ENCODE results near the gene E2F4.

The E2F4 gene

DNA sequence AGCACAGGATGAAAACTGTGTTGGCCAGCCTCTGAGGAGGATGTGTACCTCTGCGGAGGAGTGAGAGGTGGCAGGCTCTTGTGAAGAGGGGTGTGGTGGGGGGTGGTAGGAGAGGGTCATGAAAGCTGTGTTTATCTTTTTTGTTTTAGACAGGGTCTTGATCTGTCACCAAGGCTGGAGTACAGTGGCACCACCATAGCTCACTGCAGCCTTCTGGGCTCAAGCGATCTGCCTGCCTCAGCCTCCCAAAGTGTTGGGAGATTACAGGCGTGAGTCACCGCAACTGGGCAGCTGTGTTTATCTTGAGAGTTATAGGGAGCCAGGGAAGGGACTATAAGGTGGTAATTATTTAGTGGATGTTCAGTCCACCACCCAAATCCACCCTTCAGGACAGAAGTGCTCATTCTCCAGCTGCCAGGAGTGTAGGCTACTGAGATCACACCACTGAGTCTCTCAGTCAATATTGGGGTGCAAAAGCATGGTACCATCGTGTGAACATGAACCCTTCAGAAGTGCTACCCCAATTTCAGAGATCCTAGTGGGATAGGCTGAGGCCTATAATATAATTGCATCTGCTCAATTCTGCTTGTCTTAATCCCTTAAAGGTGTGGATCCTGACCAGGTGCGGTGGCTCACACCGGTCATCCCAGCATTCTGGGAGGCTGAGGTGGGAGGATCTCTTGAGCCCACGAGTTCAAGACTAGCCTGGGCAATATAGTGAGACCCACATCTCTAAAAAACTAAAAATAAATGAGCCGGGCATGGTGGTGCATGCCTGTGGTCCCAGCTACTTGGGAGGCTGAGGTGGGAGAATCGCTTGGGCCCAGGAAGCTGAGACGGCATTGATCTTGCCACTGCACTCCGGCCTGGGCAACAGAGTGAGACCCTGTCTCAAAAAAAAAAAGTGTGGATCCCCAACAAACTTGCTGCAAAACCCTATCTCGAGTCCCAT is 1.2 kb upstream of the E2F4 start:
- no peak for DNase-seq (ENCODE audit: low read depth)

DNA sequence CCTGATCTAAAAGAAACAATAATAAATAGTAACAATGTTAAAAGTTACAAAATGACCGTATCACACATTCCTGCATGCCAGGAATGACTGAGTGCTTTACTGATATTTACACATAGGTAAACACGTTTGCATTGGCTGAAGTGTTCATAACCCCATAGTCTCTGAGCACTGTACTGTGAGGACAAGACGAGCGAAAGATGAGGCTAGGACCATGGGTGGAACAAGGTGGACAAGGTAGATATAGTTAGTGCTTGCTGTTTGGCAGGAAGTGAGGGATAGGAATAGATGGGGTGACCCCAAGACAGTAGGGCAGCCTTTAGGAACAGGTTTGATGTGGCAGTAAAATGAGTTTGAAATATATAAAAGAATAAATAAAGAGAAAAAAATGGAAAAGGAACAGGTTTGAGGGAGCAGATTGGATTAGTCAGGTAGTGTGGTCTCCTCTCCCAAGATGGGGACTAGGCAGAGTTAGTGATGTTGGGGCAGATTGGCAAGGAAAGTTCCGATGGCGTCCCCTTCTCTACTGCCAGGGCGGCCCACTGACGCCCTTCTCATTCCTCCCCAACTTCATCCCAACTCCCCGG is 452 bp upstream of the E2F4 start:
- DNase-seq (ENCODE audit: low read depth): no peak

DNA sequence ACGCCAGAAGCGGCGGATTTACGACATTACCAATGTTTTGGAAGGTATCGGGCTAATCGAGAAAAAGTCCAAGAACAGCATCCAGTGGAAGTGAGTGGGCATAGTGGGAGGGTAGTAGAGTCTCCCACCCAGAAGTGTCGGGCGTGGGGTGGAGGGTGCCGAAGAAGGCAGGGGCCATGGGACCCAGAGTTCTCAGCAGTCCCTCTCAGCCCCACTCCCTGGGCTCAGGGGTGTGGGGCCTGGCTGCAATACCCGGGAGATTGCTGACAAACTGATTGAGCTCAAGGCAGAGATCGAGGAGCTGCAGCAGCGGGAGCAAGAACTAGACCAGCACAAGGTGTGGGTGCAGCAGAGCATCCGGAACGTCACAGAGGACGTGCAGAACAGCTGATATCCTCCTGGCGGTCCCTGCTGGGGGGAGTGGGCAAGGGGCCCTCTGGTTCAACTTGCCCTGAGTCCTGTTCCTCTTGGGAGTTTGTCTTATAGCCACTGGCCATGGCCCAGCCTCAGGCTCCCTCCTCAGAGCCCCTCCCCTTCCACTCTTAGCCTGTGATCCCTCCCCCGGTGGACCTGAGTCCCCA is 916 bp downstream of the E2F4 start:
- DNase-seq (ENCODE audit: low read depth): no peak

DNA sequence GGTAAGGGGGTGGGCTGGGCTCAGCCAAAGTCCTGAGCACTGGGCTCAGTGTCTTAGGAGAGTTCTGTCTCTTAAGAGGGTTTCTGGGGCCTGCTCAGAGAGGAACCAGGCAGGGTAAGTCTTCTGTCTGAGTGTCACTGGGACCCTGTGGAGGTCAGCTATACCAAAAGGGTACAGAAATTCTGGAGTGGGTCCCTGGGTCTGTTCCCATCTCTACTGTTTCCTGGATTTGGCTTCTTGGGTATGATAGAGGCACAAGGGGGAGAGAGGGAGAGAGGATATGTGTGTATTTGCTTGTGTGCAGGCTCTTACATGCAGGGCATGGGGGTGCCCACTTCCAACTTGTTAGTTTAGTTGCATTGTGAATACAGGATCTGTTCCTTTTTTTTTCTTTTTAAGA is 1.6 kb downstream of the E2F4 start:
- no peak for DNase-seq (ENCODE audit: low read depth)

DNA sequence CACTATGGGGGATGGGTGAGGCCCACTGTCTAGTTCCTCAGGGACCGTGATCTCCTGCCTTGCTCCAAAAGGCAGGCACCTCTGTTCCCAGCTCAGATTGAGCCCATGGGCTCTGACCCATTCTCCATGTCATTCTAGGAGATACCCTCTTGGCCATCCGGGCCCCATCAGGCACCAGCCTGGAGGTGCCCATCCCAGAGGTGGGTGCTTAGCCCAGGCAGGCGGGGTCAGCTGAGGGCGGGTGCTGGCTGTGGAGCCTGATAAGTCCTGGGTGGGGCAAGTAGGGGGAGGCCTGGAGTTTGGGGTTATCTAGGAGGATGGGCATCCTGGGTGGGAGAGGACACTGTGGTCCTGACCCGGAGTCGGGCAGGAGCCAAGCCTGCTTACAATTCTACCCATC is 2.3 kb downstream of the E2F4 start:
- no peak for DNase-seq (ENCODE audit: low read depth)

DNA sequence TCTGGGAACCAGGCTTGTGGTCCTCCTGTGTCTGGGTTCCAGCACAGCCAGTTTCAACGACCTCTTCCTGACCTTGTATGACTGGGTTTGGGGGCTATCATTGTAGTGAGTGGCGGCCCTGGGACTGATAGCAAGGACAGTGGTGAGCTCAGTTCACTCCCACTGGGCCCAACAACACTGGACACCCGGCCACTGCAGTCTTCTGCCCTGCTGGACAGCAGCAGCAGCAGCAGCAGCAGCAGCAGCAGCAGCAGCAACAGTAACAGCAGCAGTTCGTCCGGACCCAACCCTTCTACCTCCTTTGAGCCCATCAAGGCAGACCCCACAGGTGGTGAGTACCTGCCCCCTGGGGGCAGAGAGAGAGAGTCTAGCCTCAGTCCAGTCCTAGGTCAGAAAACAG is 3.7 kb downstream of the E2F4 start:
- DNase-seq (ENCODE audit: low read depth): no peak

DNA sequence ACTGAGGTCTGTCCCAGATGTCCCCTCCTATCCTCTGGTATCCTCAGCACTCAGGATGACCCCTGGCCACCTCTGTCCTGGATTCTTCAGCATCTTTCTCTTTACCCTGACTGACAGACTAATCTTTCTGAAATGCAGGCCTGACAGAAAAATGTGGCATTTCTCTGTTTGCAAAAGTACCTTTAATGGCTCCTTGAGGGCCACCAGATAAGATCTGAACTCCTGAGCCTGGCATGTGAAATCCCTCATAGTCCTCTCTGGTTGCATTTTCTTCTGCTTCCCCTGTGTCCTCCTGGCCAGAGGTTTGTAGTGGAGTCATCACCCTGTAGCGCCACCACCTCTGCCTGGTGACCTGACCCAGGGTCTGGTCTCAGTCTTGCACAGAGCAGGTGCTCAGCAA is 4.9 kb downstream of the E2F4 start:
- no peak for DNase-seq (ENCODE audit: low read depth)

DNA sequence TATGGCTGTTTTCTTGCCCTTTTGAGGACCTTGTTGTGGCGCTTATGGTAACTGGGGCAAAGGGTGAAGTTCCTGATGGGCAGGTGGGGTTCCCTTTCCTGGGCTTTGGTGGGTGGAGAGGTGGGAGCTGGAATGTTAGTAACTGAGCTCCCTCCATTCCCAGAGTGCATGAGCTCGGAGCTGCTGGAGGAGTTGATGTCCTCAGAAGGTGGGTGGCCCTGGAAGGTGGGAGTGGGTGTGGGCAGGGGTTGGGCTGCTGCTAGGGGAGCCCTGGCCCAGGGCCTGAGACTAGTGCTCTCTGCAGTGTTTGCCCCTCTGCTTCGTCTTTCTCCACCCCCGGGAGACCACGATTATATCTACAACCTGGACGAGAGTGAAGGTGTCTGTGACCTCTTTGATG is 5.7 kb downstream of the E2F4 start:
- DNase-seq (ENCODE audit: low read depth): no peak

DNA sequence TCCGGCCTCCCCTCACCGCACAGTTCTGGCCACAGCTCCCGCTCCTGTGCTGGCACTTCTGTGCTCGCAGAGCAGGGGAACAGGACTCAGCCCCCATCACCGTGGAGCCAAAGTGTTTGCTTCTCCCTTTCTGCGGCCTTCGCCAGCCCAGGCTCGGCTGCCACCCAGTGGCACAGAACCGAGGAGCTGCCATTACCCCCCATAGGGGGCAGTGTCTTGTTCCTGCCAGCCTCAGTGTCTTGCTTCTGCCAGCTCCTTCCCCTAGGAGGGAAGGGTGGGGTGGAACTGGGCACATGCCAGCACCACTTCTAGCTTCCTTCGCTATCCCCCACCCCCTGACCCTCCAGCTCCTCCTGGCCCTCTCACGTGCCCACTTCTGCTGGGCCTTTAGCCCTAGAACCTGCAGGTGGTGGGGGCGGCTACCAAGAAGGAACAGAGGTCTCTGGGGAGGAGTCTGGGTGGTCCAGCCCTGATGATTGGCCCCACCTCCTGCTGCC is 6.3 kb downstream of the E2F4 start:
- DNase-seq (ENCODE audit: low read depth): no peak

DNA sequence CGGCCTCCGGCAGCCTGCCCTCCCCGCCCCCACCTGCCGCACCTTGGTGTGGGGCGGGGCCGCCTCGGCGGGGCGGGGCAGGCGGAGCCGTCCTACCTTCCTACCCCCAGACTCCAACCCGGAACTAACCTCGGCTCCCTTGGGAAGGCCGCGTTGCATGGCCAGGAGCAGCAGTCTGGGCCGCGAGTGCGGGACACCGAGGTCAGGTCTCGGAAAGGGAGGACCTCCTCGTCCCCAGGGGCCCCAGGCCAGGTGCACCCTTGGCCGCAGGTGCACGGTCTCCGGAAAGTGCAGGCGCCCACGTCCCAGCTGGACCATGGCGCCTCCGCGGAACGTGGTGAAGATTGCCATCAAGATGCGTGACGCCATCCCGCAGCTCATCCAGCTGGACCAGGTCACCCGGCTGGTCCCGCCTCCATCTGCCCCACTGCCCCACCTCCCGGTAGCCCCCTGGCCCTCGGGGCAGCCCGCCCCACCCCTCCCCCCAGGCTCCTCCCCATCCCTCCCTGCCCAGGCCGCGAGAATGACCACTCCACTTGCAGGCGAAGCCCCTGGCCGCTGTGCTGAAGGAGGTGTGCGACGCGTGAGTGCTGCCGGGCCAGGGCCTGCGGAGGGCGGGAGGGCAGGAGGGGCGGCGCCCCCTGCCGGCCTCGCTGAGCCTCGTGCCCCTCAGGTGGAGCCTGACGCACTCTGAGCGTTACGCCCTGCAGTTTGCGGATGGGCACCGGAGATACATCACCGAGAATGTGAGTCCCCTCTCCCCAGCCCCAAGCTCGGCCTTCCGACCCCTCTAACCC is 7.3 kb downstream of the E2F4 start, which contains the start of gene ELMO3:
TSS of gene ELMO3 (plus strand) at position 121 of the 797 bp plus-strand sequence. CDS start at position 317, 196 bp downstream.
- DNase-seq (ENCODE audit: low read depth): no peak

DNA sequence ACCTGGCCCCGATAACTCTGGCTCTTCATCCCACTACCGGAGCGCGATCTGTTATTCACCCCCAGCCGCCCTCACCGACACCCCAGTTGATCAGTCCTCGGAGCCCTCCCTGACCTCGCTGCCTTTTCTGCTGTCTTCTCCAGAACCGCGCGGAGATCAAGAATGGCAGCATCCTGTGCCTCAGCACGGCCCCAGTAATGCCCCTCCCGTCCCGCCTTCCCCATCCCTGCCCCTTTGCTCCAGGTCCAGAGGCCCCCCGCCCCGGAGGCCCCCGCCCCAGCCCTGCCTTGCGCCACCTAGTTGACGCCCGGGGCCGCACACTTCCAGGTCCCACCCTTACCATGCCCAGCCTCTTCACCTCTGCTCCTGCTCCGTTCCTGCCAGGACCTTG is 7.8 kb downstream of the E2F4 start:
- no peak for DNase-seq (ENCODE audit: low read depth)

DNA sequence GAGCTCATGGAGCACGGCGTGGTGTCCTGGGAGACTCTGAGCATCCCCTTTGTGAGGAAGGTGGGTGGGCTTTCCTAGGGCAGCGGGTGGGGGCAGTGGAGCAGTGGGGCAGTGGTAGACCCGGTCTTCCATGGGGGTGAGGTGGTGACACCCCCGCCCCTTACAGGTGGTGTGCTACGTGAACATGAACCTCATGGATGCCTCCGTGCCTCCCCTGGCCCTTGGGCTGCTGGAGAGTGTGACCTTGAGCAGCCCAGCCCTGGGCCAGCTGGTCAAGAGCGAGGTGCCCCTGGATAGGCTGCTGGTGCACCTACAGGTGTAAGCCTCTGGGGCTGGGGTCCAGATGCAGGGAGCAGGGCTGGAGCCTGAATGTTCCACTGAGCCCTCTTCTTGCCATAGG is 8.5 kb downstream of the E2F4 start:
- no peak for DNase-seq (ENCODE audit: low read depth)

DNA sequence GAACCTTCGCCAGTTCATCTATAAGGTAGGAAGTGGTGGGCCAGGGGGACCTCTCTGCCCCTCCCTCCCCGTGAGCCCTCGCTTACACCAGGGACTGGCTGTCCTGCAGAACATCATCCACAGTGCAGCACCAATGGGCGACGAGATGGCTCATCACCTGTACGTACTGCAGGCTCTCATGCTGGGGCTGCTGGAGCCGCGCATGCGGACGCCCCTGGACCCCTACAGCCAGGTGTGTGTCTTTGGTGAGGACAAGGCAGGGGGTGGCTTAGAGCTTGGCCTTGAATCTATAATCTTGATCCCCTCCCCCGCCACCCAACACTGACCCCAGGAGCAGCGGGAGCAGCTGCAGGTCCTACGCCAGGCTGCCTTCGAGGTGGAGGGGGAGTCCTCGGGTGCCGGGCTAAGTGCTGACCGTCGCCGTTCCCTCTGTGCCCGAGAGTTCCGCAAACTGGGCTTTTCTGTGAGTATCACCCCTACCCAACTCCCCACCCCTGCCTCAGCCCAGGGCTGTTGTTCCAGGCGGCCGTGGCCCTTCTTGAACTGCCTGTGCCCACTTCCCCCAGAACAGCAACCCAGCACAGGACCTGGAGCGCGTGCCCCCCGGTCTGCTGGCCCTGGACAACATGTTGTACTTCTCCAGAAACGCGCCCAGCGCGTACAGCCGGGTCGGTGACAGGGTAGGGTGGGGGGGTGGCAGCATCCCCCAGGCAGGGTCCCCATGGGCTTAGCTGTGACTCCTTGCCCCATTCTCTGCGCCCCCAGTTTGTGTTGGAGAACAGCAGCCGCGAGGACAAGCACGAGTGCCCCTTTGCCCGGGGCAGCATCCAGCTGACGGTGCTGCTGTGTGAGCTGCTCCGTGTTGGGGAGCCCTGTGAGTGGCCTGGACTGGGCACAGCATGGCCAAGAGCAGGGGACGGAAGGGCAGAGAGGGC is 9.7 kb downstream of the E2F4 start:
- DNase-seq (ENCODE audit: low read depth): no peak

DNA sequence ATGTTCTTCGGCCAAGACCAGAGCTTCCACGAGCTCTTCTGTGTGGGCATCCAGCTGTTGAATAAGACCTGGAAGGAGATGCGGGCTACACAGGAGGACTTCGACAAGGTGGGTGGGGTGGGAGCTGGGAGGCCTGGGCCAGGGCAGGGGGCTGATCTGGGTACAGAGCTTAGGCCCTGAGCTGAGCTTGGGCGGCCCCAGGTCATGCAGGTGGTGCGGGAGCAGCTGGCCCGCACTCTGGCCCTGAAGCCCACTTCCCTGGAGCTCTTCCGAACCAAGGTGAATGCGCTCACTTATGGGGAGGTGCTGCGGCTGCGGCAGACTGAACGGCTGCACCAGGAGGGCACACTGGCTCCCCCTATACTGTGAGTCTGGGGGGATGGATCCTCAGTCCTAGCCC is 10.5 kb downstream of the E2F4 start:
- DNase-seq (ENCODE audit: low read depth): no peak

DNA sequence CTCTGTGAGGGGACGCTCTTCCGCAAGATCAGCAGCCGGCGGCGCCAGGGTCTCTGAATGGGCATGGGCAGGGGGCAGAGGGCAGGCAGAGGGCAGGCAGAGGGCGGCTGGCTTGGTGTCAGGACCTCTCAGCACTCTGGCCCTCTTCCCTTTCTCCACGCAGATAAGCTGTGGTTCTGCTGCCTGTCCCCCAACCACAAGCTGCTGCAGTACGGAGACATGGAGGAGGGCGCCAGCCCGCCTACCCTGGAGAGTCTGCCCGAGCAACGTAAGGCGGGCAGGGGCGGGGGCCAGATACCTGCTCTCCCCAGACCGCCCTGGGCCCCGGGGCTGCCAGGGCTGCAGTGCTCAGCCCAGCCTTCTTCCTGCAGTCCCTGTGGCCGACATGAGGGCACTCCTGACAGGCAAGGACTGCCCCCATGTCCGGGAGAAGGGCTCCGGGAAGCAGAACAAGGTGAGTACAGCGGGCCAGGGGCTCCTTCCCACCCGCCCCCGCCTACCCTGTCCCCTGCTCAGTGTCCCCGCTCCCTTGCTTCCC is 11.1 kb downstream of the E2F4 start:
- no peak for DNase-seq (ENCODE audit: low read depth)

DNA sequence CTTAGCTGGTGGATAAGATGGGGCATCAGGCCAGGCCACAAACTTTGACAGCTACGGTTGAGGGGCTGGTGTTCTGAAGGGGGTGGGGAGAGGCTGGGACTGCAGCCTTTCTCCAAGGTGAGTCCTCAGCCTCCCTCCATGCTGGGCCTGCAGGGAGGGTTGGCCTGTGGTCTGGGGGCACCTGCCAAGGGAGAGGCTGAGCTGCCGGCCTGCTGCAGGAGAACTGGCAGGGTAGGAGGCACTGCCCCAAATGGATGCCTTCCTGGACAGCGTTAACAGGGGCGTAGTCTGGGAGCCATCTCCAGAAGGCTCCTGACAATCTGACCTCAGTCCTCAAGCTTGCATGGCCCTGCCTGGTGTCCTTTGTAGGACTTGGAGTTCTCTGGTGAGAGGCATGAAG is 12.1 kb downstream of the E2F4 start:
- no peak for DNase-seq (ENCODE audit: low read depth)

DNA sequence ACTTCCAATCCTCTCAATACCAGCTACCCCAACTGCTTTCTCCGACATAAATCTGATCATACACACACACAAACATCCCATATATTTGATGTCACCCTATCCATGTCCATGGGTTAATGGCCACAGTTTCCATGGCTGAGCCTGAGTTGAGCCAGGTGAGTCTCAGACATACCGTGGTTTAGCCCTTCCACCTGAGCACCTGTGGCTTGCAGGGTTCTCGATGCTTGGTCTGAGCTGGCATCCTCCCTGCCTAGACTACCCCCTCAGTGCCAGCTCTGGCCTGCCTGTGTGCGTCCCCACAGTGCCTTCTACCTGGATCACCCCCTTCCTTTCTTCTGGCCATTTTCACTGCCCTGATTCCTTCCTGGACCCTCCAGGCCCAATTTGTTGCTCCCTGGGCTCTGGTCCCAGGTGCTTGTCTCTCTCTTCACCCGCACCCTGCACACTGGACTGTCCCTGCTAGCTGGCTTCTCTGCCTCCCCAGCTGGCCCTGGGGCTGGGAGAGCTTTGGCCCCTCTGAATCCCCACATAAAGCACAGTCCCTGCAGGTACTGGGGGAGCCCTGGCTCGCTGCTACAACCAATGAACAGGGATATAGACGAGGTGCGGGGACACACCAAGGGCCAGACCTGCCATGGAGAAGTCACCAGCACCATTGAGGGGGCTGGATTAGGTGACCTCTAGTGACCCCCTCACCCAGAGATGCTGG is 14.3 kb downstream of the E2F4 start:
- DNase-seq (ENCODE audit: low read depth): no peak

DNA sequence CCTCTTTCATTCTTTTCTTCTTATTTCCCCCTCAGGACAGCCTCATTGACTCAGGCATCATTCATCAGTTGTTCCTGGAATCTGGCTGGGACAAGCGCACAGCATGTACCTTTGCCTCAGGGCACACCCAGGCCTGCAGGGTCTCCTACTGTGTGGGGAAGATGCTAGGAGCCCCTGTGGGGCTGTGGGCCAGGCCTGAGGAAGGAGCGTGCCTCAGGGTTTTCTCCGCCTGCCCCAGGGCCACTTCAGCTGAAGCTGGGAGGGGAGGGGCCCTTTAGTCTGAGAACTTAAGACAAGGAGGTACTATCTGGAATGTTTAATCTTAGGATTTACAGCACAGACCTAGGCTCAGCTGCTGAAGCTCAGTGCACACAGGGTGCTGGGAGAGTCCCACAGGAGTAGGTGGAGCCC is 14.9 kb downstream of the E2F4 start:
- DNase-seq (ENCODE audit: low read depth): no peak

DNA sequence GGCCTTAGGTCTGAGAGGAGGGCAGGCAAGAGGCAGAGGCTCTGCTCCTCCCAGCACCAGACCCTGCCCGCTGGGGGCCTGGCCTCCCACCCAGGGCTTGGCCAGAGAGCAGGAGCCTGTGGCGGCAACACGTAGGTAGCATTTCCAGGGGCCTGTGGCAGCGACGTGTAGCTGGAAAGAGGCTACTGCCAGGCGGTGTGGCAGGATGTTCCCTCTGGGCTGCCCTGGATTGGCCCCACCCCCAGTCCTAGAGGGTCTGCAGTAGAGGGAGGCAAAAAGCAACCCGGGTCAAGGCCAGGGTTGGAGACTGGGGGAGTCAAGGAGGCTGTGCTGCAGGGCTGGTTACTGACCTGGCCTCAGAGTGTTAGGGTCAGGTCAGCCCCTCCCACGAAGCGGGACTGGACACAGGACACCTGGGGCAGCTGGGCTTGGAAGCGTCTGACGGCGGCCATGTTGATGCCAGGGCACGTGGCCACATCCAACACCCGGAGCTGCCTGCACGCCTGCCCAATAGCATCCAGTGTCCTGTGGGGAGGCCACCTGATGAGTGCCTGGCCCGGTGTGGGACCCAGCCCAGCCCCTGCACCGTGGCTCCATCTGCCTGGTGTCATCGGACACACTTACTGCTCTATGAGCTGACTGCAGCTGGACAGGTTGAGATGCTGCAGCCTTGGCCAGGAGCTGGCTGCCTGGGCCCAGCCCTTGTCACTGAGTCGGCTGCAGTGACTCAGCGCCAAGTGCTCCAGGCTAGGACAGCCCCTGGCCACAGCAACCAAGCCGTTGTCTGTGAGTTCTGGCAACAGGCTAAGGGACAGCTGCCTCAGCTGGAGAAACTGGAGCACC is 15.5 kb downstream of the E2F4 start:
- DNase-seq (ENCODE audit: low read depth): no peak

Measured in stimulated activated CD8-positive, alpha-beta memory T cell treated with anti-CD3 and anti-CD28 coated beads, Interleukin-15, amount 100 ng/mL, for 24 hours (primary cell).